Erythroblast (primary cell): ENCODE results near the gene ARHGEF1.

Experiments used
- GATA1 ChIP-seq: IDR thresholded peaks from 2 replicates; pipeline ENCODE4 v1.6.1; 2011; ENCODE audit warnings: low read depth, mild to moderate bottlenecking, control low read depth, low read length, moderate library complexity
- POLR2A ChIP-seq: IDR thresholded peaks from 2 replicates; pipeline ENCODE4 v1.6.1; 2011; ENCODE audit warnings: mild to moderate bottlenecking, low read length

GRCh38 chr19:41905273-41906002 is 22.5 kb downstream of the ARHGEF1 start:
- TF ChIP-seq POLR2A (no peak), GATA1 (no peak)
